GF-D8 (cell line): Measurements from ENCODE around the gene DPM2.

ENCODE experiments used
- DNase-seq: peaks from one replicate; lab custom pipeline; 2025; lab: John Stamatoyannopoulos, UW

DPM2 gene

DNA sequence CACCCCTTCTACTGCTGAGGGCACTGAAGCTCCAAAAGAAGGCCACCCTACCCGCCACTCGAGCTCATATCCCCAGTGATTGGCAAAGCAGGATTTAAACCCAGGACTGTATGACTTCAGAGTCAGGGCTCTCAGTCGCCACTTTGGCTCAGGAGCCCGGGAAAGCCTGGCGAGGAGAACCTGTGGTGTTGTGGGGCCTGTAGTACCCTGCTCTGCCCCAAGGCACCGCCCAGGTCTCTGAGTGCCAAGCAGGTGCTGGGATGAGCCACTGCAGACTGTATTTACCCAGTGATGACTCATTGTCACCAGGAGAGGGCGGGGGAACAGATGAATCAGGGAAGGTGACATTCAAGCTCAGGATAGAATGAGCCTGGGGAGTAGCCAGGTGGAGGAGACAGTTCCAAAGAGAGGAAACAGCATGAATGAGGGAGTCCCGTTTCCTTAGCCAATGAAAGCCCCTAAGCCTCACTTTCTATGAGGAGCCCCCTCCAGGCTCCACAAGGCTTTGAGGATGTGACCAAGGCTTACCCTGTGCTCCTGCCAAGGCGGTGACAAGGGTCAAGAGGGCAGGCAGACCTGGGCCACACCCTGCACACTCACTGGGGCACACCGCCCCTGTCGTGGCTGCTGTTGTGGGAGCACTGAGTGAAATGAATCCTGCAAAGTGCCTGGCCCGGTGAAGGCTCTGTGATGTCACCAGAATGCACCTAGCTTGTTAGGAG is 17.8 kb upstream of the DPM2 start:
- peak; percentile 28 for DNase-seq

GRCh38 chr9:127954831-127955293 is 17.2 kb upstream of the DPM2 start:
- DNase-seq, result no peak

DNA sequence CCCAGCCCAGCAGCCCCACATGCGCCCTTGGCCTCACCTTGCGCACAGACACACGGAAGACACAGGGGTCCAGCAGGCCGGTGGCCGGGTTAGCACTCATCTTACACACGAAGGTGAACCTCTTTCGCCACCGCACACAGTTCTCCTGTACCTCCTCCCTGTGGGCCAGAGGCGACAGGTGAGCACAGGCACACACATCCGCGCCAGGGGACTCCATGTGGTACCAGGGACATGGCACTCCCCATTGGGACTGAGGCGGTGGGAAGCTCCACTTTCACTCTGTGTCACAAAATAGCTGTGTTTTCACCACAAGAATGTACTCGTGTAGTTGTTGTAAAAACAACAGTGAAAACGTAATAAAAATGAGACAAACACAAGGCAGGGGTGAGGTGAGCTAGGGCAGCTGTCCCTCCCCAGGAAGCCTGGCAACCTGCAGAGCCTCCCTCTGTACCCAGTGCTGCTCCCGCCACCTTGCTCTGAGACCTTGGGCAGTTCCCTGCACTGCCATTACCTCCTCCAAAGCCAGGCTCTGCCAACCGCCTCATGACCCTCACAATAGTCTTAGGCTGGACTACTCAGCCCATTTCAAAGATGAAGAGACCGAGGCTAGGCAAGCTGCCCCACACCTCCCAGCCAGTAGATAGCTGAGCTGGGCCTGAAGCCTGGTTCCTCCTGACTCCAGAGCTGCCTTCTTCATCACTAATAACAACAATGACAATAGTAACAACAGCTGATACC is 16.3 kb upstream of the DPM2 start:
- no peak for DNase-seq

DNA sequence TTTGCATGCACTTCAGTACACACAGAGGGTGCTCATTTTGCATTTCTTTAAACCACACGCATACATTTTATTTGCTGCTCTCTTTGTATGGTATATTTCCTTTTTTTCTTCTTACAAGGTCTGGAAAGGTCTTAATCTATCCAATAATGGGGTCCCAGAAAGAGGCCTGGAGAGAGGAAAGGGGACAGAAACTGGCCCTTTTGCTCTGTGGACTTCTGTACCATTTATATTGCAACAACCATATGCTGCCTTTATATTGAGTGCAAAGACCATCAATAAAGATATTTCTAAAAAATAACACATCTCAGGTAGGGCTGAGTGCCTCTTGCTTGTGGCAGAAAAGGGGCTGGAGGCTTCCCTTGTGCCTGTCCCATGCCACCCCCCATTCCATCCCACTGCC is 15.5 kb upstream of the DPM2 start:
- DNase-seq, result no peak

DNA sequence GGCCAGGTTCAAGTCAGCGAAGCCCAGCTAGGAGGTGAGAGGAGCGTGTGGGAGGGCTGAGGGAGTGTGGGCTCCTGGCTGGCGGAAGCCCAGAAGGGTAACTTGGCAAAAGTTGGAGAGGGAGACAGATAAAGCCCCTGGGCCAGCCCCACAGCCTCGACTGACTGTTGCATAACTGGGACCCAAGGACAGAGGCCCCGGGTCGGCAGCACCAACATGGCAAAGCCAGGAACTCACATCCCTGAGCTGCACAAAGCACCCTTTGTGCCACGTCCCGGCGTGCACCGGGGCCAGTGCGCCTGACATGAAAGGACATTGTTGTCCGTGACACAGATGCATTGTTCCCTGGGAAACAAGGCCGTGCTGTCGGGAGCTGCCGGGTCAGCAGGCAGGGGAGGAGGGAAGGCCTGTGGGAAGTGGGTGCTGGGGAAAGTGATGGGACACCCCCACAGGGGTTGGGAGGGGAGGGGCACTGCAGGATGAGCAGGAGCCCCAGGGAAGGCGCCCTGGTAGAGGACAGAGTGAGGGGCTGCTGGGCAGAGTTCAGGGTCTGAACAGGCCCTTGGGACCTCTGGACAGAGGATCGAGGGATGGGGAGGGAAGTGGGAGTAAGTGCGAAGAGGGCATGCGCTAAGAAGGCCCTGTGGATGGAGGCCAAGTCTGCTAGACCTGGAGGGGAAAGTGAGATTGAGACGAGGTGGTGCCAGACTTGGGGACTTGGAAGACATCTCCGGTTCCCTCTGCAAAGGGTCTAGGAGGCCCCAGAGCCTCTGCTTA is 13.0 kb upstream of the DPM2 start:
- DNase-seq, result no peak

DNA sequence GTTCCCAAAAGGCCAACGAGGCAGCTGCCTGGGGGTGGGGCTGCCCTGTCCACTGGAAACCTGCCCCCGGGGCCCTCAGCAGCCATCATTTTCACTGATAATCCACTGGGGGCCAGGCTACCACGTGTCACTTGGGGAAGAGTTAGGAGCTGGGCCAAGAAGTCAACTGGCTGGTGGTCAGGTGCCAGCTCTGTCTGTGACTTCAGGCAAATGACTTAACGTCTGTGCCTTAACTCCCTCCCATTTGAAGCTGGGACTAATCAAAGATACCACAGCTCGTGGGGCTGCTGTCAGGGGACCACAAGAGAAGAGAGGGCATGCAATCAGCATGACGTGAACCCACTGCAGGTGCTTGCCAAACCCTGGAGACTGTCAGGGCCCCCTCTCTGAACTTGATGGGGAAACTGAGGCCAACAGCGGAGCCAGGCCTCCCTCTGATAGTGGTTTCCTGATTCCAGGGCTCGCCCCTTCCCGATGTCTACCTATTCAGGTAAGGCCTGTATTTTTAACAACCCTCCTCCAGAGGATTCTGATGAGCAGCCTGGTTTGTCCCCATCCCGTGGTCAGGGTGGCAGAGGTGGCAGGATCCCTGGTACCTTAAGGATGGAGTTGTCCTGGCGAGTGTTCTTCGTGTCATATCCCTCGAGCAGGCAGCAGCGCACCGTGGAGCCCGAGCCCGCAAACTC is 12.3 kb upstream of the DPM2 start:
- DNase-seq, result no peak

- no peak for DNase-seq
Observed at GRCh38 chr9:127947841-127948710, 10.4 kb upstream of the DPM2 start.

GRCh38 chr9:127946728-127947127 is 9.1 kb upstream of the DPM2 start:
- DNase-seq, result no peak

- DNase-seq, result no peak
Observed at GRCh38 chr9:127945942-127946341, 8.3 kb upstream of the DPM2 start.

DNA sequence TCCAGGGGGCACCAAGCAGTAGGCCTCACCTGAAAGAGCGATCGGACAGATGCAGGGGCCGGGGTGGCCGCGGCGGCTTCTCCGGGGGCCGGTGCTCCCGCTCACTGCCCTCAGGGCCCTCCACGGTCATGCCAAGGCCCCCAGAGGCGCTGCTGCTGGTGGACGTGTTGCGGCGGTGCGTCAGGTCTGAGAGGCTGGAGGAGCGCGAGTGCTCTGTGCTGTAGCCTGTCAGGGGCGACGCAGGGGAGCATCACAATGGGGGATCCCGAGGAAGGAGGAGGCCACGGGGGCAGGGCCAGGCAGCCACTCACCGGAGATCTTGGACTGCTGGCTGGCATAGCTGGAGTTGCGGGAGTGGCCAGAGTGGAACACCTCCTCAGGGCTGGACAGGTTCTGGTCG is 7.7 kb upstream of the DPM2 start:
- DNase-seq, result no peak

DNA sequence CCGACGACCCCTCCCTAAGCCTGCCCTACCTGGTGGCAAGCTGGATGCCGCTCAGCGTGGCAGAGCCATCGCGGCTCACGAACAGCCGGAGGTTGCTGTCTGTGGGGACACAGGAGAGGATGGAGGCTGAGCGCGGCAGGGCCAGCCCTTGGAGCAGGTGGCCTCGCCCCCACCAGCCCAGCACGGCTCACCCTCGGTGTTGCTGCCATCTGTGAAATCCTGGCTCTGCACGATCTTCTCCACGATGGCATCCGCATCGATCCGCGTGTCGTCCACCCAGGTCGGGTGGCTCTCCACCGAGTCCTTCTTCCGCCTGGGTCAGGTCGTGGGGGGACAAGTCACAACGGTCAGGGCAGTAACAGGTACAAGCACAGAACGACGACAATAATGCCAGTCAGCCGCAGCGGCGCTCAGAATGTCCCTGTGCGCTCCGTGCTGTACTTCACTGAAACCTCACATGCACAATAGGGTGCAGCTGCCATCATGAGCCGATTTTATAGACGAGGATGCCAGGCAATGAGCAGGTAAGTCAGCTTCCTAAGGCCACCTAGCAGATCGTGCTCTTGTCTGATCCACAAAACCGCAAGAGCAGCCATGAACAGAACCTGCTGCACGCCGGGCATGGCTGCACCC is 7.0 kb upstream of the DPM2 start:
- DNase-seq, result no peak

GRCh38 chr9:127943731-127944144 is 6.1 kb upstream of the DPM2 start:
- DNase-seq, result no peak

- DNase-seq, result no peak
Observed at GRCh38 chr9:127943011-127943662, 5.5 kb upstream of the DPM2 start.

DNA sequence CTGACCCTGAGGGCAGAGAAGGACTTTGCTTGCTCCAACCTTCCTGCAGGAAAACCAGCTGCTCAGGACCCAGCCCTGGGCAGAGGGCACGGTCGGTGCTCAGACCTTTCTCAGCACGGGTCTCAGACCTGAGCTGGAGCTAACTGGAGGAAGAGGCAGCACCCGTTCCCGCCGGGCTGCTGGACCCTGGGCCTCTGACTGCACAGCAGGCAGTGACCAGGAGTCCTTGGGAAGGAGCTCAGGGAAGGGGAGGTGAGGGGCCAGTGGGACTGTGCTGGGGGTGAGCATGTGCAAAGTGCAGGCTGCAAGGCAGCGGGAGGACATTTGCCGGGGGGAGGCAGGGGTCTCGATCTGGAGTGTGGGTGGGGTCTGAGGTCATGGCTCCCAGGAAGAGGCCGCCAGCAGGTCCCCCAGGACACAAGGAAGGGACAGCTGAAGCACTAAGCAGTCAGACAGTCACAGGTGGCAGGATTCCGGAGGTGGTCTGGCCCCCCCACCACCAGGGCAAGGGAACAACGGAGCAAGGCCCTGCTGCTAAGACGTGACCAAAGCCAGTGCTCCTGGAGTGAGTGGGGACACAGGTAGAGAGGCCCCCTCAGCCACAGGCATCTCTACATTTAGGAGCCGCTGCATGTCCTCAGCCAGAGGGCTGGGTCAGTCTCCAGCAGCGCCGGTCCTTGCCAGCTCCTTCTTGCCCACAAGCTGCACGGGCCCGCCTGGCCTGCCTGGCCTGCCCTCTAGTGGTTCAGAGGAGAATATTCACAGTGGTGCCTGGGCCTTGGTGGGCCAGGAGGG is 4.8 kb upstream of the DPM2 start:
- no peak for DNase-seq

- no peak for DNase-seq
Observed at GRCh38 chr9:127941961-127942215, 4.2 kb upstream of the DPM2 start.

DNA sequence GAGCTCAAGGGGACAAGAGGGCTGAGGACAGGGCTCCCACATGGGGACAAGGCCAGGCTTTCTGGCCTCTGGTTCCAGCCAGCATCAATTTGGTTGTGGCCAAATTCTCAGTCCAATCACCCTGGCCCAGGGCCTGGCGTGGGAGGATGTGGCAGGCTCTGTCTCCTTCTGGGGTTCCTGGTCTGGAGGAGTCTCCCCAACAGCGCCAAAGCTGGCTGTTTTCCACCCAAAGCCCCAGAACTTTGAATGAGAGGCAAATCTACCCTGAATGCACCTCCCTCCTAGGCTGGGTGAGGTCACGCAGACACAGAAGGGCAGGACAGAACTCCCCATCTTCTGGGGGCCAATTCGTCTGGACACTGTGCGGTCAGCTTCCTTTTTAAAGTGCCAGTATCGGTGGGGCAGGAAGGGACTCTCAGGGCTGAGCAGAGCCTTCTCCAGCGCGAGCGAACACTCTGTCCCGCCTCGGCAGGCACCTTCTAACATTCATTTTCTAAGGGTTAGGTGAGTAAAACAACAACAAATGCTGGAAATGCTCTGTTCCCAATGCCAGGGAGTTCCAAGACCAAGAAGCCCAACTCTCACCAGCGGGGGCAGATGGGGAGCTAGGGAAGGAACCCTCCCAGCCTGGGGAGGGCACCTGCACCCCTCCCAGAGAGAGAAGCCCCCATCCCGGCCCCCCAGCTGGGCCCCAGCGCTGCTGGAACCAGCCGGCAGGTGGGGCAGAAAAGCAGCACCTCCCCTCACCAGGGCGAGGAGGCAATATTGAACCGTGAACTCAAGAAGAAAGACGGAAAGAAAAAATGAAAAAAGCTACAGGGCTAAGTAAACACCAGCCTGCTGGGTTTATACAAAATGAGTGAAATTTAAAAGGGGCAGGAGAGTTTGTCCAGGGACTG is 3.7 kb upstream of the DPM2 start:
- no peak for DNase-seq

DNA sequence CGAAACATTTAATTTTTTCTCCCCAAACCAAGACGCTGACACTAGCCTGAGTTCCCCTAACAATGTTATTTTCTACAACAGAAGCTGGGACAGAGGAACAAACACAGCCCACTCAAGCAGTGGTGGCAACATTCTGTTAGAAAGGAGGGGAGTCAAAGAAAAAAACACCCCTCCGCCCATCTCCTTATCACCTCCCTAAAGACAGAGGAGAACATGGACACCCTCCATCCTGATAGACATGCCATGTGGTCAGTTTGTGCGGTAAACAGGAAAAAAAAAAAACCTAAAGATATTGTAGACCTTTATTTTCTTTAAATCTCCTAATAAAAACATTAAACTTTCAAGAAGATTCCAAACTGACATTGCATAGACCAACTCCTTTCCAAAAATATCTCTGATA is 2.9 kb upstream of the DPM2 start:
- DNase-seq, result no peak

GRCh38 chr9:127938298-127938690 is 640 bp upstream of the DPM2 start:
- no peak for DNase-seq

DNA sequence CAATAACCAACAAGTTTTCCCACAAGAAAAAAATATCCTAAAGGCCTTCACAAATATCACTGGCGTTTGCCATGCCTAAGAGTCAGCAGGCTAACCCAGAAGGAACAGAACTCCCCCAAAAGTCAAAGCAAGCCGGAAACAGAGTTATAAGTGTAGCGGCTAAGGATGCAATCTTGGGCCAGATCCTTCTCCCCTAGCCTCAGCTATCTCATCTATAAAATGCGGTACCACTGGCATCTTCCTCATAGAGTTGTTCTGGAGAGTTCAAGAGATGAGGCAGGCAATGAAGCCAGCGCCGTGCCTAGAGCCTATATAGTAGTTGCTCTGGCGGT is 632 bp downstream of the DPM2 start:
- DNase-seq, result no peak
